Measurements from ENCODE around the gene IGF2BP3. TPM values are rescaled to one million over a fixed set of nuclear protein-coding genes. Genes with fewer than 3 reads are reported as not detected.
"Not testable (repeated sequence)": the region's sequence is repeated elsewhere in the genome, so short reads cannot be mapped to it uniquely, and the experiment has no call there.

The IGF2BP3 gene
- total RNA-seq, 1 donor from 2014 or later = not detected

- no peak for DNase-seq (ENCODE audit: low spot score in 2 of 2)
- Histone ChIP-seq H3K27me3 (no peaks in the 10 kb centered on the region), H3K4me1 (no peaks in the 10 kb centered on the region), H3K9me3 (no peaks in the 10 kb centered on the region), H3K27ac (no peak overlapping the region), H3K36me3 (no peaks in the 10 kb centered on the region), H3K4me3 (no peak overlapping the region)
- TF ChIP-seq CTCF (IDR thresholded peaks at IDR 0.05) = no peak
- intact Hi-C loops (cut with DNase I) = no loop called here
Observed at GRCh38 chr7:23332193-23332592, 138.1 kb downstream of the IGF2BP3 start.

GRCh38 chr7:23331132-23331531 lies 139.2 kb downstream of the IGF2BP3 start:
- intact Hi-C loops (cut with DNase I) = no loop called here
- H3K36me3 ChIP-seq = no peaks in the 10 kb centered on the region
- DNase-seq (ENCODE audit: low spot score in 2 of 2) = no peak
- H3K4me3 ChIP-seq = no peak overlapping the region
- no peak overlapping the region for H3K27ac ChIP-seq
- no peaks in the 10 kb centered on the region for H3K9me3 ChIP-seq
- TF ChIP-seq CTCF (IDR thresholded peaks at IDR 0.05) = no peak
- H3K27me3 ChIP-seq = no peaks in the 10 kb centered on the region
- no peaks in the 10 kb centered on the region for H3K4me1 ChIP-seq

GRCh38 chr7:23315366-23315765 lies 154.9 kb downstream of the IGF2BP3 start:
- no peaks in the 10 kb centered on the region for H3K9me3 ChIP-seq
- H3K36me3 ChIP-seq = peaks cover 2 to 7% of the 10 kb centered on the region in 2 donors
- no peak for DNase-seq (ENCODE audit: low spot score in 2 of 2)
- intact Hi-C loops (cut with DNase I) = no loop called here
- no peak for TF ChIP-seq CTCF (IDR thresholded peaks at IDR 0.05)
- no peak overlapping the region for H3K27ac ChIP-seq
- no peaks in the 10 kb centered on the region for H3K27me3 ChIP-seq
- no peaks in the 10 kb centered on the region for H3K4me1 ChIP-seq
- no peak overlapping the region for H3K4me3 ChIP-seq

GRCh38 chr7:23312141-23312540 lies 158.2 kb downstream of the IGF2BP3 start:
- H3K4me3 ChIP-seq; H3K27me3 ChIP-seq; intact Hi-C loops (cut with DNase I); H3K4me1 ChIP-seq; H3K9me3 ChIP-seq; DNase-seq (ENCODE audit: low spot score in 2 of 2); H3K27ac ChIP-seq: not testable (repeated sequence)
- peaks cover 12 to 34% of the 10 kb centered on the region in 2 donors for H3K36me3 ChIP-seq

GRCh38 chr7:23308754-23309153 lies 161.5 kb downstream of the IGF2BP3 start:
- Histone ChIP-seq H3K4me1 (no peaks in the 10 kb centered on the region), H3K4me3 (no peak overlapping the region), H3K9me3 (no peaks in the 10 kb centered on the region), H3K27me3 (no peaks in the 10 kb centered on the region), H3K27ac (no peak overlapping the region), H3K36me3 (peaks cover 12 to 39% of the 10 kb centered on the region in 2 donors)
- no peak for TF ChIP-seq CTCF (IDR thresholded peaks at IDR 0.05)
- DNase-seq (ENCODE audit: low spot score in 2 of 2) = no peak
- intact Hi-C loops (cut with DNase I) = no loop called here

DNA sequence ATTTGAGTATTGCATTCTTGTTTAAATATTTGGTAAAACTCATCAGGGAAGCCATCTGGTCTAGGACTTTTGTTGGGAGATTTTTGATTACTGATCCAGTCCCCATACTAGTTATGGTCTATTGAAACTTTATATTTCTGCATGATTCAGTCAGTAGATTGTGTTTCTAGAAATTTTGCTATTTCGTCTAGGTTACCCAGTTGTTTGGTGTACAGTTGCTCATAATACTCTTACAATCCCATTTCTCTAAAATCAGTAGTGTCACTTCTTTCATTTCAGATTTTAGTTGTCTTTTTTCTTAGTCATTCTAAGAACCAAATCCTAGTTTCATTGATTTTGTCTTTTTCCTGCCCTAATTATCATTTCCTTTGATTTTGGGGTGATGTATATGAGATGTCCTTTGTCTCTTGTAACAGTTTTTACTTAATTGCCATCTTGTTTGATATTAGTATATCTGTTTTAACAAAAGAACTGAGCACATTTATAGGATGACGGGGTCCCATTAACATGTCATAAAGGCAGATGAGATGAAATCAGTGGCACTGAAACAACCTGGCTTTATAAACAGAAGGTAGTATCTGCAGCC lies 163.3 kb downstream of the IGF2BP3 start:
- H3K36me3 ChIP-seq = peaks cover 23 to 45% of the 10 kb centered on the region in 2 donors

More for the DNA sequence above, 163.3 kb downstream of the IGF2BP3 start:
- no peaks in the 10 kb centered on the region for H3K9me3 ChIP-seq
- no peak for DNase-seq (ENCODE audit: low spot score in 2 of 2)
- H3K4me1 ChIP-seq = no peaks in the 10 kb centered on the region
- no peaks in the 10 kb centered on the region for H3K27me3 ChIP-seq
- intact Hi-C loops (cut with DNase I) = no loop called here
- no peak overlapping the region for H3K27ac ChIP-seq
- H3K4me3 ChIP-seq = no peak overlapping the region
- no peak for TF ChIP-seq CTCF (IDR thresholded peaks at IDR 0.05)

Data from ascending aorta (tissue), 2 donors.